SK-N-SH (cell line): ENCODE data around the gene SCAI. TPM values are rescaled to one million over a fixed set of nuclear protein-coding genes. Genes with fewer than 3 reads are reported as not detected.

Experiments
- CTCF ChIA-PET: fragments of 300-600, 350-600 bp; formaldehyde crosslinking; extraction: SDS; loops from one replicate; lab custom pipeline; 2021; lab: Yijun Ruan, JAX
- POLR2A ChIA-PET: fragments of 350-600 bp; sonication (Branson Sonifier 250); formaldehyde crosslinking; extraction: SDS; loops from one replicate; lab custom pipeline; 2020; ENCODE audit warnings: antibody characterized with exemption, inconsistent platforms; lab: Yijun Ruan, JAX
- DNase-seq: peaks from one replicate; pipeline ENCODE4 v3.0.0; 2012
- H2AFZ ChIP-seq: fragments of 200-600 bp; sonication (generic); 2 replicates; pipeline ENCODE4 v1.8.1; 2016; ENCODE audit warnings: antibody characterized with exemption, mild to moderate bottlenecking, low read depth
- H3F3A ChIP-seq: fragments of 200-600 bp; sonication (generic); replicated peaks from 2 replicates; pipeline ENCODE3; 2016; ENCODE audit warnings: antibody characterized with exemption, mild to moderate bottlenecking; ENCODE audit not compliant: insufficient read depth
- H3K27ac ChIP-seq, 2 experiments: fragments of 200-500 bp in 1 of 2; fragments of 200-600 bp in 1 of 2; sonication (Bioruptor generic) in 1 of 2; sonication (generic), shearing (Covaris generic) in 1 of 2; 2 replicates each; pipeline versions ENCODE4 v1.5.1 to v1.6.1; 2014 to 2016; ENCODE audit warnings: low read depth in 2 of 2, inconsistent platforms in 1 of 2, low read length in 1 of 2, mild to moderate bottlenecking in 1 of 2, mixed read lengths in 1 of 2
- H3K27me3 ChIP-seq: fragments of 200-600 bp; sonication (generic), shearing (Covaris generic); 2 replicates; pipeline ENCODE4 v1.6.1; 2016; ENCODE audit warnings: mixed run types; ENCODE audit not compliant: insufficient read depth
- H3K36me3 ChIP-seq, 2 experiments: fragments of 200-500 bp in 1 of 2; fragments of 200-600 bp in 1 of 2; sonication (Bioruptor generic) in 1 of 2; sonication (generic) in 1 of 2; replicated peaks in 1 of 2; 2 replicates each; pipeline versions ENCODE3 to v1.5.1; 2014 to 2016; ENCODE audit warnings: low read length in 1 of 2, mild to moderate bottlenecking in 1 of 2; ENCODE audit not compliant: insufficient read depth in 2 of 2, control insufficient read depth in 1 of 2
- H3K4me1 ChIP-seq, 2 experiments: fragments of 200-500 bp in 1 of 2; fragments of 200-600 bp in 1 of 2; sonication (Bioruptor generic) in 1 of 2; sonication (generic), shearing (Covaris generic) in 1 of 2; 2 replicates each; pipeline versions ENCODE4 v1.5.1 to v1.6.1; 2014 to 2016; ENCODE audit warnings: low read depth in 1 of 2, low read length in 1 of 2, mixed run types in 1 of 2; ENCODE audit not compliant: insufficient read depth in 2 of 2, control insufficient read depth in 1 of 2
- H3K4me2 ChIP-seq: fragments of 200-600 bp; sonication (generic), shearing (Covaris generic); 2 replicates; pipeline ENCODE4 v1.6.1; 2017; ENCODE audit warnings: mixed run types
- H3K4me3 ChIP-seq, 2 experiments: fragments of 200-500 bp in 1 of 2; fragments of 200-600 bp in 1 of 2; sonication (Bioruptor generic) in 1 of 2; sonication (generic), shearing (Covaris generic) in 1 of 2; 2 replicates each; pipeline versions ENCODE4 v1.5.1 to v1.8.1; 2014 to 2016; ENCODE audit warnings: low read depth in 2 of 2, inconsistent platforms in 1 of 2, low read length in 1 of 2, mild to moderate bottlenecking in 1 of 2, mixed read lengths in 1 of 2, moderate library complexity in 1 of 2
- H3K79me2 ChIP-seq: fragments of 200-600 bp; sonication (generic); 2 replicates; pipeline ENCODE4 v1.8.1; 2017; ENCODE audit warnings: mild to moderate bottlenecking; ENCODE audit not compliant: insufficient read depth
- H3K9ac ChIP-seq: fragments of 200-600 bp; sonication (generic); 2 replicates; pipeline ENCODE4 v1.6.1; 2017; ENCODE audit warnings: mixed run types
- H3K9me2 ChIP-seq: fragments of 200-600 bp; sonication (generic); 2 replicates; pipeline ENCODE4 v1.6.1; 2017; ENCODE audit warnings: mixed run types
- H3K9me3 ChIP-seq: fragments of 200-600 bp; sonication (generic); 2 replicates; pipeline ENCODE4 v1.6.1; 2017; ENCODE audit warnings: mixed run types, mild to moderate bottlenecking, moderate library complexity
- H4K20me1 ChIP-seq: fragments of 200-600 bp; sonication (generic); 2 replicates; pipeline ENCODE4 v1.6.1; 2017; ENCODE audit warnings: mild to moderate bottlenecking, mixed run types; ENCODE audit not compliant: insufficient read depth
- CTCF ChIP-seq: fragments of 200-600 bp; sonication (generic); IDR thresholded peaks from 2 replicates; pipeline ENCODE4 v1.6.1; 2017; ENCODE audit warnings: antibody characterized with exemption, mild to moderate bottlenecking, moderate library complexity
- EP300 ChIP-seq, 2 experiments: IDR thresholded peaks; 2 replicates each; pipeline versions ENCODE4 v1.4.0 to v1.6.1; 2012; ENCODE audit warnings: borderline replicate concordance in 1 of 2, low read depth in 1 of 2, low read length in 1 of 2
- EZH2phosphoT487 ChIP-seq: fragments of 200-600 bp; sonication (generic); IDR thresholded peaks from 2 replicates; pipeline ENCODE4 v1.6.1; 2017; ENCODE audit warnings: low read depth, mixed run types, mild to moderate bottlenecking, antibody characterized with exemption, moderate library complexity, borderline replicate concordance
- FOSL2 ChIP-seq: IDR thresholded peaks from 2 replicates; pipeline ENCODE4 v1.4.0; 2012; ENCODE audit warnings: low read depth, mild to moderate bottlenecking, moderate library complexity, borderline replicate concordance
- GABPA ChIP-seq: IDR thresholded peaks from 2 replicates; pipeline ENCODE4 v1.4.0; 2012; ENCODE audit warnings: low read depth, mild to moderate bottlenecking
- GATA2 ChIP-seq: sonication (generic); formaldehyde crosslinking; IDR thresholded peaks from 2 replicates; pipeline ENCODE4 v1.5.0; 2020; ENCODE audit warnings: mild to moderate bottlenecking, missing genetic modification reagents
- IRF3 ChIP-seq: fragments of 150-350 bp; IDR thresholded peaks from 2 replicates; pipeline ENCODE4 v1.6.1; 2016; ENCODE audit warnings: mild to moderate bottlenecking, low read depth, low read length
- MAX ChIP-seq: IDR thresholded peaks from 2 replicates; pipeline ENCODE4 v1.4.0; 2012; ENCODE audit warnings: low read depth
- MXI1 ChIP-seq: IDR thresholded peaks from 2 replicates; pipeline ENCODE4 v1.6.1; 2012; ENCODE audit warnings: mild to moderate bottlenecking, low read depth, low read length, improper control_type of control experiment
- POLR2AphosphoS5 ChIP-seq: IDR thresholded peaks from 2 replicates; pipeline ENCODE4 v1.6.1; 2012; ENCODE audit warnings: low read depth, low read length
- RAD21 ChIP-seq: IDR thresholded peaks from 2 replicates; pipeline ENCODE4 v1.6.1; 2012; ENCODE audit warnings: mild to moderate bottlenecking, low read length
- REST ChIP-seq: IDR thresholded peaks from 2 replicates; pipeline ENCODE4 v1.6.1; 2012; ENCODE audit warnings: mild to moderate bottlenecking, low read depth, low read length, moderate library complexity
- SMC3 ChIP-seq: IDR thresholded peaks from 2 replicates; pipeline ENCODE4 v1.6.1; 2012; ENCODE audit warnings: low read depth, low read length, improper control_type of control experiment
- TAF1 ChIP-seq: IDR thresholded peaks from 2 replicates; pipeline ENCODE4 v1.6.1; 2012; ENCODE audit warnings: low read depth, mild to moderate bottlenecking, low read length, moderate library complexity, borderline replicate concordance
- TCF12 ChIP-seq: IDR thresholded peaks from 2 replicates; pipeline ENCODE4 v1.4.0; 2012
- WGBS: methylation state at CpG from one replicate; pipeline ENCODE4 v1.1.6; 2017; ENCODE audit warnings: low lambda C conversion rate; 5-methylcytosine and 5-hydroxymethylcytosine counted together
- polyA plus RNA-seq, 3 experiments: library from polyadenylated mRNA; depleted of rRNA; stranded (reverse); fragments of >200 nt; gene quantifications; 2 replicates each; pipeline ENCODE4 v1.2.3, GENCODE V29; 2012
- TF ChIP-seq, protein P1 (sequence below): IDR thresholded peaks from 2 replicates; pipeline ENCODE4; 2012
- TF ChIP-seq, protein P2 (sequence below): IDR thresholded peaks from 2 replicates; pipeline ENCODE4 v1.4.0; 2012; ENCODE audit warnings: low read depth, borderline replicate concordance

Gene SCAI
- polyA plus RNA-seq, 1 of the 3 experiments (the other 2 are of a cell fraction): 0.85 TPM

DNA sequence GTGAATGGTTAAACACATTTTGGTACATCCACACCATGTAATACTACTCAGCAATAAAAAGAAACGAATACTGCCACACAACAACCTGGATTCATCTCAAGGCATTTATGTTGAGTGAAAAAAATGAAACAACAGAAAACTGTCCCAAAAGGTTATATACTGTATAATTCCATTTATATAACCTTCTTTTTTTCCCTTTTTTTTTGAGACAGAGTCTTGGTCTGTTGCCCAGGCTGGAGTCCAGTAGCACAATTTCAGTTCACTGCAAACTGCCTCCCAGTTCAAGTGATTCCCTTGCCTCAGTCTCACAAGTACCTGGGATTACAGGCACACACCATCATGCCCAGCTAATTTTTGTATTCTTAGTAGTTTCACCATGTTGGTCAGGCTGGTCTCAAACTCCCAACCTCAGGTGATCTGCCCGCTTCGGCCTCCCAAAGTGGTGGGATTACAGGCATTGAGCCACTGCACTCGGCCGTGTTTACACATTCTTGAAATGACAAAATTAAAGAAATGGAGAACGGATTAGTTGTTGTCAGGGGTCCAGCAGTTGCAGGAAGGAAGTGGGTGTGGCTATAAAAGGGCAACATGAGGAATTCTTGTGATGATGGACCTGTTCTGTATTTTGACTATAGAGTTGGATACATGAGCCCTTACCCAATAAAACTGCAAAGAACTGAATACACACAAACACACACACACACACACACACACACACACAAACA is 28.9 kb upstream of the SCAI start:
- peaks cover 22% of the 10 kb centered on the region; the same call in 1 of the 2 replicates for H4K20me1 ChIP-seq
- 91% methylated on average over 6 of the region's 6 CpGs for WGBS
- H3K9ac ChIP-seq: no peak overlapping the region
- peaks cover 8% of the 10 kb centered on the region for H3F3A ChIP-seq
- no peak overlapping the region for H3K27ac ChIP-seq
- H3K36me3 ChIP-seq: peaks cover 4 to 23% of the 10 kb centered on the region in 2 experiments
- H3K4me2 ChIP-seq: no peak overlapping the region
- no peaks in the 10 kb centered on the region for H3K27me3 ChIP-seq
- no peak for DNase-seq
- no peaks in the 10 kb centered on the region for H3K9me3 ChIP-seq
- H3K79me2 ChIP-seq: peaks cover 96% of the 10 kb centered on the region
- H2AFZ ChIP-seq: no peak overlapping the region
- H3K9me2 ChIP-seq: no peaks in the 10 kb centered on the region
- TF ChIP-seq, protein P1, sequence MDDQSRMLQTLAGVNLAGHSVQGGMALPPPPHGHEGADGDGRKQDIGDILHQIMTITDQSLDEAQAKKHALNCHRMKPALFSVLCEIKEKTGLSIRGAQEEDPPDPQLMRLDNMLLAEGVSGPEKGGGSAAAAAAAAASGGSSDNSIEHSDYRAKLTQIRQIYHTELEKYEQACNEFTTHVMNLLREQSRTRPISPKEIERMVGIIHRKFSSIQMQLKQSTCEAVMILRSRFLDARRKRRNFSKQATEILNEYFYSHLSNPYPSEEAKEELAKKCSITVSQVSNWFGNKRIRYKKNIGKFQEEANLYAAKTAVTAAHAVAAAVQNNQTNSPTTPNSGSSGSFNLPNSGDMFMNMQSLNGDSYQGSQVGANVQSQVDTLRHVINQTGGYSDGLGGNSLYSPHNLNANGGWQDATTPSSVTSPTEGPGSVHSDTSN: no peak
- TF ChIP-seq IRF3 (no peak), GATA2 (CRISPR knock-in tag) (no peak), RAD21 (no peak), MAX (no peak), CTCF (no peak), EZH2phosphoT487 (no peak), FOSL2 (no peak), POLR2AphosphoS5 (no peak), GABPA (no peak), EP300 (IDR thresholded peaks at IDR 0.05; ENCODE audit: borderline replicate concordance in 1 of 2, low read depth in 1 of 2, low read length in 1 of 2) (no peak), SMC3 (no peak), REST (no peak), TAF1 (no peak), MXI1 (no peak), TCF12 (no peak)
- TF ChIP-seq, protein P2, sequence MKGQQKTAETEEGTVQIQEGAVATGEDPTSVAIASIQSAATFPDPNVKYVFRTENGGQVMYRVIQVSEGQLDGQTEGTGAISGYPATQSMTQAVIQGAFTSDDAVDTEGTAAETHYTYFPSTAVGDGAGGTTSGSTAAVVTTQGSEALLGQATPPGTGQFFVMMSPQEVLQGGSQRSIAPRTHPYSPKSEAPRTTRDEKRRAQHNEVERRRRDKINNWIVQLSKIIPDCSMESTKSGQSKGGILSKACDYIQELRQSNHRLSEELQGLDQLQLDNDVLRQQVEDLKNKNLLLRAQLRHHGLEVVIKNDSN: no peak
- H3K4me1 ChIP-seq: peaks cover 3 to 13% of the 10 kb centered on the region in 2 experiments; a peak in 3 of 4 replicates
- POLR2A ChIA-PET: no interaction called here
- no peak overlapping the region for H3K4me3 ChIP-seq
- CTCF ChIA-PET: no interaction called here
